ENCODE data around the gene RDH16.

- TF ChIP-seq CTCF (IDR thresholded peaks at IDR 0.05 in 2 of 3, conservative IDR thresholded peaks at IDR 0.05 in 1 of 3; ENCODE audit: borderline replicate concordance in 1 of 3, insufficient read depth in 1 of 3, low read depth in 2 of 3, low read length in 2 of 3) = no peak
- no peak for TF ChIP-seq SP1 (IDR thresholded peaks at IDR 0.05; ENCODE audit: low read depth)
These were observed at the start of gene RDH16 for GRCh38 chr12:56957229-56958052.
